HG03066 (cell line): Measurements from ENCODE around the gene SAXO2.
"Not testable (repeated sequence)": the region's sequence is repeated elsewhere in the genome, so short reads cannot be mapped to it uniquely, and the experiment has no call there.

Experiments
- ATAC-seq: cut with Tn5 transposase; IDR thresholded peaks from one replicate; pipeline ENCODE4 v1.9.1; 2021; ENCODE audit warnings: low read depth; ENCODE audit not compliant: unreplicated experiment

Gene SAXO2

DNA sequence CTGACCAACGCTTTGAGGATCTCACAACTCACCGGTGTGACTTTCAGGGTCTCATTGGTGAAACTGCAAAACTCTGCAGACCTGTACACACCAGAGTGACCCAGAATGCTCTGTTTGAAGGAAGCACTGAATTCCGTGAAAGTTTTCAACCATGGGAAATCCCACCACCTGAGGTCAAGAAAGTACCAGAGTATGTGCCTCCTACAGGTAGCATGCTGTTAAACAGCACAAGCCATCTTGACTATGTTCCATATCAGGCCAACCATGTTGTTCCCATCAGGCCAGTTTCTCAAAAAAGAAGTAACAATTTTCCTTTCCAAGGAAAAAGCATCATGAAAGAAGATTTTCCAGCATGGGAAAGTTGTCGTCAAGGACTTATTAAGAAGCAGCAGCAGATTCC lies 19.8 kb downstream of the SAXO2 start:
- ATAC-seq = not testable (repeated sequence)

DNA sequence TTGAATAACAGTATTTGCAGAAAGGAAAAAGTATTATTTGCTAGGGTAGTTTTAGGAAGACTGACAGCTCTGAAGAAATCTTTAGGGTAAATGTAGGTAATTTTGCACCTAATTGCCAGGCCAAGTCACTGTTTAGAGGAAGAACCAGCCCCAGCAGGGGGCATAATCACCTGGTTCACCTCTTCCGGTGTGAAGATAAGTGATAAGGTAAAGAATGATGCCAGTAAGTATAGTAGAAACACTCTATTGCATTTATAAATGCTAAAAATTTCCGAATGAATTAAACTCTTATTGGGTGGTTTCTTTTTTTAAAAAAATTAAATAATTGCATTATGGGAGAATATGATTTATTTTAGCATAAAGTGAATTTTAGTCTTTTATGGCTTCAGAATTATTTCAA lies 21.8 kb downstream of the SAXO2 start:
- ATAC-seq = not testable (repeated sequence)

DNA sequence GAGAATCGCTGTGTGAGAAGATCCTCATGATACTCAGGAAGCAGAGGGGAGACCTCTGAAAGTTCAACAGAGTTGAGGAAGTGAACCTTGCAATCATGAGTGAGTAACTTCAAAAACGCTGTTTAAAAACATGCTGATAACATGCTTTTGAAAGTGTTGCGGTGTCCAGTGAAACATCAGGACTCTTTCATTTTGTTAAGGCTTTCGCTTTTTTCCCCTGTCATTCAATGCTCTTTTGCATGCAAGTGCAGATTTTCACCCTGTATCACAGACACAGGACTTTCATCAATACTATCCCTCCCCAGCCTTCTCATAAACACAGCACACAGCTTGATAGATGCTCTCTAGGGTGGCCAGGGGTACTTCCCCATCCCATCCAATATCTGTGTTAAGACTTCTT lies 23.9 kb downstream of the SAXO2 start:
- ATAC-seq = peak; percentile 94

DNA sequence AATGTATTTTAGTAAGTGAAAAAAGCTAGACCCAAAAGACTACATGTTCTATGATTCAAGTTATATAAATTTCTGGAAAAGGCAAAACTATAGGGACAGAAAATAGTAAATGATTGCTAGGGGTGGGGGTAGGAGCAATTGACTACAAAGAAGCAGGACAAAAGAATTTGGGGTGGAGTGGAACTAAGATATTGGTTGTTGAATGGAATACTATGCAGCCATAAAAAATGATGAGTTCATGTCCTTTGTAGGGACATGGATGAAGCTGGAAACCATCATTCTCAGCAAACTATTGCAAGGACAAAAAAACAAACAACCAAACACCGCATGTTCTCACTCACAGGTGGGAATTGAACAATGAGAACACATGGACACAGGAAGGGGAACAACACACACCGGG lies 25.6 kb downstream of the SAXO2 start:
- ATAC-seq = not testable (repeated sequence)

- no peak for ATAC-seq
Observed at GRCh38 chr15:82292271-82292670, 29.7 kb downstream of the SAXO2 start.

DNA sequence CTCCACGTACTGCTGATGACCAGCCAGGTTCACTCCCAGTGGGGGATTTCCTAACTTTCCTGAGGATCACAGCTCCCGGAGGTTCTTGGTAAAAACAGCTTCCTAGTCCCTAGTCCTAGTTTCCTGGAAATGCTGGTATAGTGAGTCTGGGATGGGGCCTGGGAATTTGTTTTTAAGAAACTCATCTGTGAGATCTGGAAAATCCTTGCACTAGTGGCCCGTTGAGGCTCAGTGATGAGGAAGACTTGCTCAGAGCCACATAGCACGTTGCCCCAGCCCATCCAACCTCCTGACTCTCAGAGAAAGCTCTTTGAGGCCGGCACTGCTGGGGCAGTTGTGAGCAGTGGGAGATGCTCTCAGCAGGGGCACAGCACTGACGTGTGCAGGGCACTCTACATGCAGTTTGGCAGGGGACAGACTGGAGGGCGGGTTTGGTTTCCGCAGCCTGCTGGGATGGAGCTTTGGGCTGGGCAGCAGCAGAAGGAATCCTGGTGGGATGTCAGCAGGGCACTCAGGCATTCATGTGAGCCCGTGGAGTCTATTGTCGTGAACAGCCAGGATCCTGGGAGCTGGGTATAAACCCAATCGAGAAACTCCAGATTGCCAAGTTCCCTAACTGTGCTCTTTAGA lies 31.6 kb downstream of the SAXO2 start:
- ATAC-seq = no peak

GRCh38 chr15:82297546-82297945 lies 34.9 kb downstream of the SAXO2 start:
- no peak for ATAC-seq

DNA sequence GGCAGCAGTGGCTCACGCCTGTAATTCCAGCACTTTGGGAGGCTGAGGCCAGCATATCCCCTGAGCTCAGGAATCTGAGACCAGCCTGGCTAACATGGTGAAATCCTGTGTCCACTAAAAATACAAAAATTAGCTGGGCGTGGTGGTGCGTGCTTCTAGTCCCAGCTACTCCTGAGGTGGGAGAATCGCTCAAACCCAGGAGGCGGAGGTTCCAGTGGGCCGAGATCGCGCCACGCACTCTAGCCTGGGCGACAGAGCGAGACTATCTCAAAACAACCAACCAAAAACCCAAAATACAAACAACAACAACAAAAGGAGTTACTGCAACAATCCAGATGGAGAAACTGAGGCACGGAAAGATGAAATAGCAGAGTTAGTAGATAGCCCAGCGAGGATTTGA lies 35.4 kb downstream of the SAXO2 start:
- no peak for ATAC-seq

GRCh38 chr15:82298520-82298919 lies 35.9 kb downstream of the SAXO2 start:
- ATAC-seq = no peak

DNA sequence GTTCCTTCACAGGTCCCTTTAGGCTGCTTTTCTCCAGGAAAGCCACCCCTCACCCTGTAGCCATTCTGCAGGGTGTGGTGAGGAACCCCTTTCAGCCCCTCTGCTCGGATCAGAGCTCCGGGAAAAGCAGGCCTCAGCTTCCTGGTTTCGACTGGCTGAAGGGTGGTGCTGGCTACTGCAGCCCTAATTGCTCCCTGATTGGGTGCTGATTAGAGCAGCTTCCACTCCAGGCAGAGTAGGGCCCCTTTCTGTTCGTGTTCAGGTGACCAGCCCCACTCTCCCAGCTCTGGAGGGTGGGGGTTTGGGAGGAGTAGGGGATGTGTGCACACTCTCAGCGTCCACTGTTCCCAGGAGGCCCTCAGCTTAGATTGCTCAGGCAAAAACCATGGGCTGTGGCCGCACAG lies 36.9 kb downstream of the SAXO2 start:
- ATAC-seq = not testable (repeated sequence)

DNA sequence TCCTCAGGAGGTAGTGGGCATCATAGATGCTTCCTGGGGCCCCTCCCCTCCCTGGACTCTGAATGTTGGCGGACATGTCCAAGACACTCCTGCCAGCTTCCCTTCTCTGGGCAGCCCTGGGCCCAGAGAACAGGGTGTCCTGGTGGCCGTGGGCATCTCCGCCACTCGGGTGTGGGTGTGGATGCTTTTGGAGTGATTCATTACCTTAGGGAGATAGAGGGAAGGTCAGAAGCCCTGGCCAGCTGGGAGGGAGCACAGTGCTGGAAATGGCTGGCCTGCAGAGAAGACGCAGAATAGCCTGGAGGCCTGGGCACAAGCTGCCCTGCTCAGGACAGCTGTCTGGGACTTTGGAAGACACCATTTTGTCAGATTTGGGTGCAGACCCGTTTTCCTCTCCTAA lies 37.7 kb downstream of the SAXO2 start:
- not testable (repeated sequence) for ATAC-seq

DNA sequence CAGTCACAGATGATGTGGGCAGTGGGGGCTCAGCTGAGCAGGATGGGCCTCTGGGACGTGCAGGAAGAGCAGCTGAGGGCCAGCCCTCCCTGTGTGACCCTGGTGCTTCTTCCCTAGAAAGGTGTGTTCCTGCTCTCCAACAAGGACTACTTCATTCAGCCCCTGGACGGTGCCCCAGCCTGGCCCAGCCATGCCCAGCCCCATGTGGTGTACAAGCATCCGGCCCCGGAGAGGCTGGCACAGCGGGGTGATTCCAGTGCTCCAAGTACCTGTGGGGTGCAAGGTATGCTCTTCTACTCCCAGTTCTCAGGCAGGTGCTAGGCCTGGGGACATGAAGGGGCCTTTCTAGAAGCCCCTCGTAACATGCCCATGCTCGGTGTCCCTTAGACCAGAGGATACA lies 38.3 kb downstream of the SAXO2 start:
- ATAC-seq = no peak

- no peak for ATAC-seq
Observed at GRCh38 chr15:82301296-82302016, 38.8 kb downstream of the SAXO2 start.

DNA sequence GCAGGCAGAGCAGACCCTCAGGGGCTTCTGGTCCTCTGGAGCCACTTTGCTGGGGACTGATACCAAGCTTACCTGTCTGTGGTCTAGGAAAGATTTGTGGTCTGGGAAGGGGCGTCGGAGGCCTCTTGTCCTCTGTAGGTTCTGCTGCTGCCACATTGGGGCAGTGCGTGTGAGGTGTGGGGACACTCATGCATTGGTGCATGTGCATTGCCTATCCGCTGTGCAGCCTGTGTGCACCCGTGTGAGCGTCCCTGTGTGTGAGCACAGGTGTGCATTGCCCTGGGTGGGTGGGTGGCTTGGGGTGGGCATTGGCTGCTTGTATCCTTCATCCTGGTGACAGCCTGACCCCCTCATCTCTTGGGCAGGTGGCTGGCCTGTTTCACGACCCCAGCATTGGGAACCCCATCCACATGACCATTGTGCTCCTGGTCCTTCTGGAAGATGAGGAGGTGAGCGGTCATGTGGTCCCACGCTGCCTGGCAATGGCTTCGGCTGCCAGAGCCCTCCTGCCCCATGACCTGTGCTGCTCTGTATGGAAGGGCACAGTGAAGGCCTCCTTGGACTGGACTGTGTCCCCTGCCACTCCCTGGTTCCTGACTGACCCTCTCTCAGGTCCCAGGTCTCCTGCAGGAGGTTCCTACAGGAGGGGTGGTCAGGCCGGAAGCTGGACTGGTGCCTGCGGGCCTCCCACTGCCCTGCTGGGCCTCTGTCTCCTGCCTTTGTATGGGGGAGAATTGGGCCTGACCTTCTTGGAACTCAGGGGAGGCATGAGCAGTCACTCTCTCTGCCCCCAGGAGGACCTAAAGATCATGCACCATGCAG lies 41.5 kb downstream of the SAXO2 start:
- no peak for ATAC-seq

GRCh38 chr15:82304778-82305090 lies 42.1 kb downstream of the SAXO2 start:
- ATAC-seq = no peak

DNA sequence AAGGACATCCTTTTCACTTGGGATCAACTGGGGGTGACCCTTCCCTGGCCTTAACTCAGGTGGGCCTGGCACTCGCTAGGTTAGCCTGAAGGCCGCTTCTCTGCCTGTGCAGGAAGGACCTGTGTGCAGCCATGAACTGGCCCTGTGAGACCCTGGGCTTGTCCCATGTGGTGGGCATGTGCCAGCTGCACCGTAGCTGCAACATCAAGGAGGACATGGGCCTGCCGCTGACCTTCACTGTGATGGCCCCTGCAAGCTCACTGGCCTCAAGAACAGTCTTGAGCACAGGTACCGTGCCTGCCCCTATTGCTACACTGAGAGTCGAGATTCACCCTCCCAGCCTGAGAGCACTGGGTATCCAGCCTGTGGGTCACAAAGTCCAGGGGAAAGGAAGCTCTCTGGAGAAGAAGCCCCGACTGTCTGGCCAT lies 43.0 kb downstream of the SAXO2 start:
- ATAC-seq = no peak

GRCh38 chr15:82306791-82307713 lies 44.4 kb downstream of the SAXO2 start:
- no peak for ATAC-seq

GRCh38 chr15:82307714-82308081 lies 45.1 kb downstream of the SAXO2 start:
- ATAC-seq = no peak

- ATAC-seq = no peak
Observed at GRCh38 chr15:82309802-82310201, 47.2 kb downstream of the SAXO2 start.

- not testable (repeated sequence) for ATAC-seq
Observed at GRCh38 chr15:82311321-82311720, 48.7 kb downstream of the SAXO2 start.
